Gastrocnemius medialis (tissue), 4 donors: ENCODE measurements around the gene ARID1B. TPM values are rescaled to one million over a fixed set of nuclear protein-coding genes. Genes with fewer than 3 reads are reported as not detected.

Source experiments
- ATAC-seq, 2 donors: fragments of 150-250 bp; one replicate each; pipeline ENCODE4 v1.9.1; 2016
- DNase-seq, 2 donors: peaks; one replicate each; pipeline ENCODE4 v3.0.0-alpha.2; 2019
- H3K27ac ChIP-seq, 4 donors: fragments of 200-600 bp; sonication (generic); 1 replicate in 1 of 4; 2 replicates in 3 of 4; pipeline ENCODE4 v1.5.1; 2016 to 2018; ENCODE audit warnings: mild to moderate bottlenecking in 2 of 4, moderate library complexity in 1 of 4
- H3K27me3 ChIP-seq, 3 donors: fragments of 200-600 bp; sonication (generic) in 2 of 3; 1 replicate in 1 of 3; 2 replicates in 2 of 3; pipeline versions ENCODE4 v1.5.1 to v1.6.0; 2016 to 2019; ENCODE audit warnings: mild to moderate bottlenecking in 1 of 3, moderate library complexity in 1 of 3
- H3K36me3 ChIP-seq, 2 donors: fragments of 200-600 bp; sonication (generic) in 1 of 2; one replicate each; pipeline ENCODE4 v1.5.1; 2017 to 2018
- H3K4me1 ChIP-seq, 2 donors: fragments of 200-600 bp; sonication (generic) in 1 of 2; one replicate each; pipeline ENCODE4 v1.5.1; 2016 to 2017; ENCODE audit warnings: mild to moderate bottlenecking in 2 of 2
- H3K4me3 ChIP-seq, 4 donors: fragments of 200-600 bp; sonication (generic) in 3 of 4; 1 replicate in 1 of 4; 2 replicates in 3 of 4; pipeline ENCODE4 v1.5.1; 2016 to 2019; ENCODE audit warnings: mild to moderate bottlenecking in 2 of 4
- H3K9me3 ChIP-seq, 3 donors: fragments of 200-600 bp; sonication (generic) in 2 of 3; 1 replicate in 1 of 3; 2 replicates in 2 of 3; pipeline ENCODE4 v1.5.1; 2016 to 2019
- CTCF ChIP-seq, 5 experiments: fragments of 450-650 bp in 3 of 5; fragments of 200-600 bp in 2 of 5; sonication (generic) in 2 of 5; IDR thresholded peaks in 4 of 5; conservative IDR thresholded peaks in 1 of 5; 1 replicate in 4 of 5; 2 replicates in 1 of 5; pipeline ENCODE4 v1.5.1; 2016 to 2019; ENCODE audit warnings: antibody characterized with exemption in 5 of 5, mild to moderate bottlenecking in 3 of 5, moderate library complexity in 3 of 5
- POLR2A ChIP-seq, 2 donors: fragments of 450-650 bp; IDR thresholded peaks; one replicate each; pipeline ENCODE4 v1.6.1; 2017; ENCODE audit warnings: antibody characterized with exemption in 2 of 2, mild to moderate bottlenecking in 2 of 2, moderate library complexity in 2 of 2
- in situ Hi-C, 4 donors: fragments of 200-750 bp; cut with MboI; loops; one replicate each; pipeline versions ENCODE4 v1.15.0 to v1.8.0; 2017; ENCODE audit warnings: low sequenced_read_pairs in 4 of 4
- intact Hi-C: fragments of 100-400 bp; cut with DNase I; formaldehyde crosslinking; loops from one replicate; pipeline ENCODE4 v1.15.1; 2023; ENCODE audit warnings: low total_unique reads
- total RNA-seq, 4 donors: library from RNA; depleted of rRNA; stranded (reverse); fragments of >200 nt; gene quantifications; one replicate each; pipeline versions ENCODE4 v1.1.0 to v1.2.3, GENCODE V29; 2016

ARID1B gene
- total RNA-seq, 4 donors from 2014 or later: 54.9 to 75.3 (median 62.0) TPM

DNA sequence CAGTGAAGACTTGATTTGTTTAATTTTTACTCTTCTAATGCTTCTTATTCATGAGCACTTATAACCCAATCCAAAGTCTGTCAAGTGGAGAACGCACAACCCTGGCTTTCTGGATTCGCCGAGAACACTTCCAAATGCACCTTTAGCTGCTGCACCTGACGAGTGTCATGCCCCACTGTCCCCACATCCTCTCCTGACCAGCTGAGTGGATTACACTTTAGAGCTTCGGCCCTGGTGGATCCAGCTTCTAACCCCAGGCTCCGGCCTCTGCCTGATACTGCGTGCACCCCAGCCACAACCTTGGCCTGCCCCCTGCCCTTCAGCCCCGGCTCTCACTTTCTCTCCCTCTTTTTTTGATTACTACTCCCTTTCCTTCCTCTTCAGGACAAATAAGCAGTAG, 287.3 kb downstream of the ARID1B start:
- H3K9me3 ChIP-seq: no peaks in the 10 kb centered on the region
- no peaks in the 10 kb centered on the region for H3K27me3 ChIP-seq
- no peak overlapping the region for H3K27ac ChIP-seq
- ATAC-seq (no peak), DNase-seq (no peak)
- no peaks in the 10 kb centered on the region for H3K36me3 ChIP-seq
- TF ChIP-seq POLR2A (IDR thresholded peaks at IDR 0.05) (no peak), CTCF (IDR thresholded peaks at IDR 0.05 in 4 of 5, conservative IDR thresholded peaks at IDR 0.05 in 1 of 5) (no peak)
- H3K4me1 ChIP-seq: peaks cover 33 to 35% of the 10 kb centered on the region in 2 donors
- intact Hi-C loops: no loop called here
- H3K4me3 ChIP-seq: no peak overlapping the region
- in situ Hi-C loops: no loop called here

DNA sequence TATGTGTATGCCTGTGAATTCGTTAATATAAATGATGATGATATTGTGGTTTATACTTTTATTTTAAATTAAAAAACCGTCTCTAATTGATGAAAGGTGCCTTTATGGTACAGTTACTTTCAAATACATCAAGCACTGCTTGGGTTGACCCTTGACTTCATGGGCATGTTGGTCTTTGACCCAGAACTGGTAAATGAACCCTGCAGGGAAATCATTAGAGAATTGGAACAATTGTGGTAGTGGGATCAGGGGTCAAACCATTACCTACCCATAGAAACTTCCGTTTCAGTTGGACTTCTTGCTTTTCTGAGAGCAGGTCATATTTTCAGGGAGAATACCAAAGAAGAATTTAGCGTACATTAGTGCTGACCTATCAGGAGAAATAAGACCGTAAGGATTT, 288.2 kb downstream of the ARID1B start:
- no peaks in the 10 kb centered on the region for H3K36me3 ChIP-seq
- H3K27me3 ChIP-seq: no peaks in the 10 kb centered on the region
- no peak for TF ChIP-seq CTCF (IDR thresholded peaks at IDR 0.05 in 4 of 5, conservative IDR thresholded peaks at IDR 0.05 in 1 of 5)
- TF ChIP-seq POLR2A (IDR thresholded peaks at IDR 0.05): no peak
- H3K27ac ChIP-seq: no peak overlapping the region
- no peak for DNase-seq
- in situ Hi-C loops: no loop called here
- peaks cover 33% of the 10 kb centered on the region in 2 donors for H3K4me1 ChIP-seq
- no peak overlapping the region for H3K4me3 ChIP-seq
- no peaks in the 10 kb centered on the region for H3K9me3 ChIP-seq
- intact Hi-C loops: no loop called here
- no peak for ATAC-seq

DNA sequence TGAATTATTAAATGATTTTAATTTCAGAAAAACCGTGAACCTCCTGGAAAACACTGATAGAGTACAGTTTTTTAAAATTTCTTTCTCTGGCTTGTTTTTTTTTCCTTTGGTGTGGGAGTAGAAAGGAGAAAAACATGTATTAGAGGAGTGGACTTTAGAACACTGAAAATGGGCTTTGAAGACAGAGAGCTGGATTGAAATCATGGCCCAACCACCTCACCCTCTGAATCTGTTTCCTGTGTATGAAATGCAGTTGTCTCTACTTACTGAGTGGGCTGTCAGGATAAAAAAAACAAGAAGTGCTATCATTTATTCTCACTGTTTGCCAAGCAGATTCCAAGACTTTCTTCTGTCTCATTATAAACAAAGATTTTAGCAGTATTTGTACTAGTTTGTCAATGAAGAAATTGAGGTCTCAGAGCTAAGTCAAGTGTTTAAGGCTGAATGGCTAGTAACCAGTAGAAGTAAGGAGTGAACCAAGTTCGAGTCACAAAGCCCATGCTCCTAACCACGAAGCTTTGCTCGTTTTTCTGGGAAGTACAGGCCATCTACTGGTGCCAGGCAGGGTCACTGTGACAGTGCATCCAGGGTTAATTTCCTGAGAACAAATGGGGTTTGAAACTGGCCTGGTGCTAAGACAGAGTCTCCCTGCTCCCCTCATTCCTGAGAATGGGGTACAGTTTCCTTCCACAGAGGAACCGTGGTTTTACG, 289.8 kb downstream of the ARID1B start:
- Histone ChIP-seq H3K4me3 (no peak overlapping the region), H3K27ac (no peak overlapping the region), H3K9me3 (no peaks in the 10 kb centered on the region), H3K27me3 (no peaks in the 10 kb centered on the region), H3K4me1 (peaks cover 39 to 45% of the 10 kb centered on the region in 2 donors), H3K36me3 (no peaks in the 10 kb centered on the region)
- DNase-seq: no peak
- intact Hi-C loops: no loop called here
- in situ Hi-C loops: no loop called here
- ATAC-seq: no peak
- TF ChIP-seq CTCF (IDR thresholded peaks at IDR 0.05 in 4 of 5, conservative IDR thresholded peaks at IDR 0.05 in 1 of 5): no peak
- TF ChIP-seq POLR2A (IDR thresholded peaks at IDR 0.05): no peak

- TF ChIP-seq POLR2A (IDR thresholded peaks at IDR 0.05) (no peak), CTCF (IDR thresholded peaks at IDR 0.05 in 4 of 5, conservative IDR thresholded peaks at IDR 0.05 in 1 of 5) (no peak)
- DNase-seq (no peak), ATAC-seq (no peak)
- intact Hi-C loops (no loop called here), in situ Hi-C loops (no loop called here)
- peaks cover 40 to 45% of the 10 kb centered on the region in 2 donors for H3K4me1 ChIP-seq
- H3K27ac ChIP-seq: no peak overlapping the region
- H3K27me3 ChIP-seq: no peaks in the 10 kb centered on the region
- no peaks in the 10 kb centered on the region for H3K36me3 ChIP-seq
- H3K9me3 ChIP-seq: no peaks in the 10 kb centered on the region
- no peak overlapping the region for H3K4me3 ChIP-seq
Observed at GRCh38 chr6:157067507-157067906, 290.3 kb downstream of the ARID1B start.
